ENCODE results near the gene SRSF10.
"Not testable (repeated sequence)": the region's sequence is repeated elsewhere in the genome, so short reads cannot be mapped to it uniquely, and the experiment has no call there.

SRSF10 gene

DNA sequence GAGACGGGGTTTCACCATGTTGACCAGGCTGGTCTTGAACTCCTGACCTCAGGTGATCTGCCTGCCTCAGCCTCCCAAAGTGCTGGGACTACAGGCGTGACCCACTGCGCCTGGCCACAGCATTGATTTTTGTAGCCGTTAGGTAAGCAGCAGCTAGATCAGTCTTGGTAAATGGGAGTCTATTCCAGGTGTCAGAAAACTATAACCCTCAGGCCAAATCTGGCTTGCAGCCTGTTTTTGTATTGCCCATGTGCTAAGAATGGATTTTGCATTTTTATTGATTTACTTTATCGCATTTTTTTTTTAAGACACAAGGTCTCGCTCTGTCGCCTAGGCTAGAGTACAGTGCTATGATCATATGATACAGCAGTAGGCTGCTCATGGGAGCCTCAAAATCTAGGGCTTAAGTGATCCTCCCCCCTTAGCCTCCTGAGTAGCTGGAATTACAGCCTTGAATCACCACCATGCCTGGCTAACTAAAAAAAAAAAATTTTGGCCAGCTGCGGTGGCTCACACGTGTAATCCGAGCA, 16.6 kb upstream of the SRSF10 start:
- no peaks in the 10 kb centered on the region for H4K20me1 ChIP-seq (ENCODE audit: insufficient read depth, low read length)
- TF ChIP-seq EZH2 (IDR thresholded peaks at IDR 0.05; ENCODE audit: borderline replicate concordance, low read length) (no peak), CTCF (IDR thresholded peaks at IDR 0.05; ENCODE audit: low read length) (no peak)
- no peak overlapping the region for H3K4me2 ChIP-seq (ENCODE audit: low read length)
- no peaks in the 10 kb centered on the region for H3K9me3 ChIP-seq (ENCODE audit: low read length)
- H3K9ac ChIP-seq (ENCODE audit: low read length), result no peak overlapping the region
- no peak overlapping the region for H2AFZ ChIP-seq (ENCODE audit: low read length)
- H3K27me3 ChIP-seq (ENCODE audit: insufficient read depth, low read length), result no peaks in the 10 kb centered on the region
- H3K4me1 ChIP-seq (ENCODE audit: insufficient read depth, low read length, severe bottlenecking), result no peaks in the 10 kb centered on the region
- H3K9me2 ChIP-seq (ENCODE audit: low read depth, low read length), result no peaks in the 10 kb centered on the region
- H3K36me3 ChIP-seq (ENCODE audit: insufficient read depth, low read length), result no peaks in the 10 kb centered on the region
- no peaks in the 10 kb centered on the region for H3F3A ChIP-seq (ENCODE audit: insufficient read depth, low read length)
- H3K4me3 ChIP-seq (ENCODE audit: low read depth, low read length, poor library complexity, severe bottlenecking), result no peak overlapping the region
- H3K79me2 ChIP-seq (ENCODE audit: insufficient read depth, low read length), result no peaks in the 10 kb centered on the region
- no peak overlapping the region for H3K27ac ChIP-seq (ENCODE audit: low read depth, low read length, poor library complexity, severe bottlenecking)

DNA sequence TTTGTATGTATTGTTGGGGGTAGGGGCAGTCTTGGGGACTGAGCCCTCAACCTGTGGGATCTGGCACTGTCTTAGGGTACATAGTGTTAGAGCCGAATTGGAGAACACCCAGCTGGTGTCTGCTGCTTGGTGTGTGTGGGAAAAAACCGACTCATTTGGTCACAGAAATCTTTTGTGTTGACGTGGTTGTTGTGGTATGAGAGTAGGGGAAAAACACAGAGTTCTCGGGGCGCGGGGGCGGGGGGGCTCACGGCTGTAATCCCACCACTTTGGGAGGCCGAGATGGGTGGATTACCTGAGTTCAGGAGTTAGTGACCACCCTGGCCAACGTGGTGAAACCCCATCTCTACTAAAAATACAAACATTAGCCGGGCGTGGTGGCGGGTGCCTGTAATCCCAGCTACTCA, 15.3 kb upstream of the SRSF10 start:
- H3K36me3 ChIP-seq (ENCODE audit: insufficient read depth, low read length), result no peaks in the 10 kb centered on the region
- H3K27ac ChIP-seq (ENCODE audit: low read depth, low read length, poor library complexity, severe bottlenecking), result no peak overlapping the region
- no peaks in the 10 kb centered on the region for H4K20me1 ChIP-seq (ENCODE audit: insufficient read depth, low read length)
- H3K4me3 ChIP-seq (ENCODE audit: low read depth, low read length, poor library complexity, severe bottlenecking), result no peak overlapping the region
- no peak for TF ChIP-seq EZH2 (IDR thresholded peaks at IDR 0.05; ENCODE audit: borderline replicate concordance, low read length)
- no peak for TF ChIP-seq CTCF (IDR thresholded peaks at IDR 0.05; ENCODE audit: low read length)
- H3K4me2 ChIP-seq (ENCODE audit: low read length), result no peak overlapping the region
- no peak overlapping the region for H3K9ac ChIP-seq (ENCODE audit: low read length)
- H3K9me2 ChIP-seq (ENCODE audit: low read depth, low read length), result no peaks in the 10 kb centered on the region
- H3K4me1 ChIP-seq (ENCODE audit: insufficient read depth, low read length, severe bottlenecking), result no peaks in the 10 kb centered on the region
- no peaks in the 10 kb centered on the region for H3K27me3 ChIP-seq (ENCODE audit: insufficient read depth, low read length)
- no peaks in the 10 kb centered on the region for H3K9me3 ChIP-seq (ENCODE audit: low read length)
- no peaks in the 10 kb centered on the region for H3F3A ChIP-seq (ENCODE audit: insufficient read depth, low read length)
- no peaks in the 10 kb centered on the region for H3K79me2 ChIP-seq (ENCODE audit: insufficient read depth, low read length)
- no peak overlapping the region for H2AFZ ChIP-seq (ENCODE audit: low read length)

GRCh38 chr1:23992011-23992410, 11.9 kb upstream of the SRSF10 start:
- not testable (repeated sequence) for H3F3A ChIP-seq (ENCODE audit: insufficient read depth, low read length); H3K4me2 ChIP-seq (ENCODE audit: low read length); H3K27me3 ChIP-seq (ENCODE audit: insufficient read depth, low read length); H3K79me2 ChIP-seq (ENCODE audit: insufficient read depth, low read length); H3K9me3 ChIP-seq (ENCODE audit: low read length); H4K20me1 ChIP-seq (ENCODE audit: insufficient read depth, low read length); H3K4me3 ChIP-seq (ENCODE audit: low read depth, low read length, poor library complexity, severe bottlenecking); H3K9ac ChIP-seq (ENCODE audit: low read length); H3K36me3 ChIP-seq (ENCODE audit: insufficient read depth, low read length); H3K4me1 ChIP-seq (ENCODE audit: insufficient read depth, low read length, severe bottlenecking); H2AFZ ChIP-seq (ENCODE audit: low read length); H3K9me2 ChIP-seq (ENCODE audit: low read depth, low read length); H3K27ac ChIP-seq (ENCODE audit: low read depth, low read length, poor library complexity, severe bottlenecking)

DNA sequence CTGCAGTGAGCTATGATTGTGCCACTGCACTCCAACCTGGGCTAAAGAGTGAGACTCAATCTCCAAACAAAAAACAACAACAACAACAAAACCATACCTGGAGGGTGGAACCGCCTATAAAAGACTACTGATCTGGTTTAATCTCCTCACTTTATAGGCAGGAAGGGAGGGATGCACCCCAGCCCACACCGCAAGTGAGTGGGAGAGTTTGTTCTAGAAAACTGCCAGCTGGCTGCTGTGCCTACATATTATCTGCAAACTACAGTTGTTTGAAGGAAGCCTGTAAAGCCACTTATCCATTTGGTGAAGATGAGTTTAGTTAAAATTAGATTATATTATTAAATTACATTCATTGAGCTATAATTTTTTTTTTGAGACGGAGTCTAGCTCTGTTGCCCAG, 9.1 kb upstream of the SRSF10 start:
- Histone ChIP-seq H3K4me3 (ENCODE audit: low read depth, low read length, poor library complexity, severe bottlenecking) (no peak overlapping the region), H3K9me2 (ENCODE audit: low read depth, low read length) (no peaks in the 10 kb centered on the region), H4K20me1 (ENCODE audit: insufficient read depth, low read length) (no peaks in the 10 kb centered on the region), H3F3A (ENCODE audit: insufficient read depth, low read length) (no peaks in the 10 kb centered on the region), H3K9me3 (ENCODE audit: low read length) (no peaks in the 10 kb centered on the region), H2AFZ (ENCODE audit: low read length) (no peak overlapping the region), H3K4me2 (ENCODE audit: low read length) (no peak overlapping the region), H3K27me3 (ENCODE audit: insufficient read depth, low read length) (no peaks in the 10 kb centered on the region), H3K4me1 (ENCODE audit: insufficient read depth, low read length, severe bottlenecking) (no peaks in the 10 kb centered on the region), H3K36me3 (ENCODE audit: insufficient read depth, low read length) (no peaks in the 10 kb centered on the region), H3K9ac (ENCODE audit: low read length) (no peak overlapping the region), H3K27ac (ENCODE audit: low read depth, low read length, poor library complexity, severe bottlenecking) (no peak overlapping the region), H3K79me2 (ENCODE audit: insufficient read depth, low read length) (no peaks in the 10 kb centered on the region)
- no peak for TF ChIP-seq EZH2 (IDR thresholded peaks at IDR 0.05; ENCODE audit: borderline replicate concordance, low read length)
- no peak for TF ChIP-seq CTCF (IDR thresholded peaks at IDR 0.05; ENCODE audit: low read length)

DNA sequence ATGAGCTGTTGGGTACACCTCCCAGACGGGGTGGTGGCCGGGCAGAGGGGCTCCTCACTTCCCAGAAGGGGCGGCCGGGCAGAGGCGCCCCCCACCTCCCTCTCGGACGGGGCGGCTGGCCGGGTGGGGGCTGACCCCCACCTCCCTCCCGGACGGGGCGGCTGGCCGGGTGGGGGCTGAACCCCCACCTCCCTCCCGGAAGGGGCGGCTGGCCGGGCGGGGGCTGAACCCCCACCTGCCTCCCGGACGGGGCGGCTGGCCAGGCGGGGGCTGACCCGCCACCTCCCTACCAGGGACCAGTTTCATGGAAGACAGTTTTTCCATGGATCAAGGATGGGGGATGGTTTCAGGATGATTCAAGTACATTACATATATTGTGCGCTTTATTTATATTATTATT, 6.9 kb upstream of the SRSF10 start:
- H3K79me2 ChIP-seq (ENCODE audit: insufficient read depth, low read length); H3K4me1 ChIP-seq (ENCODE audit: insufficient read depth, low read length, severe bottlenecking); H3K27me3 ChIP-seq (ENCODE audit: insufficient read depth, low read length); H3K4me3 ChIP-seq (ENCODE audit: low read depth, low read length, poor library complexity, severe bottlenecking); H3K9me2 ChIP-seq (ENCODE audit: low read depth, low read length); H3K9ac ChIP-seq (ENCODE audit: low read length); H3K4me2 ChIP-seq (ENCODE audit: low read length); H4K20me1 ChIP-seq (ENCODE audit: insufficient read depth, low read length); H3K36me3 ChIP-seq (ENCODE audit: insufficient read depth, low read length); H2AFZ ChIP-seq (ENCODE audit: low read length); H3K27ac ChIP-seq (ENCODE audit: low read depth, low read length, poor library complexity, severe bottlenecking); H3K9me3 ChIP-seq (ENCODE audit: low read length); H3F3A ChIP-seq (ENCODE audit: insufficient read depth, low read length): not testable (repeated sequence)
